ENCODE results near the gene COMMD6. TPM values are rescaled to one million over a fixed set of nuclear protein-coding genes. Genes with fewer than 3 reads are reported as not detected.

Gene COMMD6
- total and polyA plus RNA-seq, 2 of the 13 experiments (the other 11 are each of a cell fraction or from before 2014, with no cell fraction given), result 97.0 to 164 TPM

DNA sequence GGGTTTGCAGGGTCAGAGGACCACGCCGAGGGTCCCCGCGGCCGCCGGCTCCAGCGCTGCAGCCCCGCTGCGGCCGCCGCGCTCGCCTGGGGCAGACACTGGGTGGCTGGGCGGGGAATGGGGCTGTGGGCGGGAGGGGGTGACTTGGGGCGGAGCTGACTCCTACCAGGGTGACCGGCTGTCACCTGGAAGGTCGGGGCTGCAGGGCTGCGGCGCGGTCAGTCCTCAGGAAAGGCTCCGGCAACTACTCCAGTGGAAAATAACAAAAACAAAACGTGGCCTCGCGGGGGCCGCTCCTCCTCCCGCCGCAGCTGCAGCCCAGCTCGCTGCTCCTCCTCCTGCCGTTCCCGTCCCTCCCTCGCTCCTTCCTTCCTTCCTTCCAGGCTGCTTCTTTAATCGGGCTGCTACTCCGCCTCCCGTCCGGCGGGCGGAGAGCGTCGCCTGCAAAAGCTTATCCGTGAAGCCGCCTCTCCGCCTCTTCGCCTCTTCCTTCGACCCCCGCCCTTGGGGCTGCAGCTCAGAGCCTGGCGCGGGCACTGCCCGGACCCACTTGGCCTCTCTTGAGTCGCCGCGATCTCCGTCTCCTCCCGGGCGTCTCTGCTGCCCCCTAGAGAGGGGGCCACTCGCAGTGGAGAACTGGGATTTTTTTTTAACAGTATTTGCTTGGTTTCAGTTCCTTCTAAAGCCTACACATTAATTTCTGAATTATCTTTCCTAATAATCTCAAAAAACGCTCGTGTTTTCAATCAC, 55.4 kb downstream of the COMMD6 start, which contains the start of gene TBC1D4 (continued):
- no peak for TF ChIP-seq FOXA1 (IDR thresholded peaks at IDR 0.05)
- TF ChIP-seq FOXA1 (CRISPR knock-in tag; IDR thresholded peaks at IDR 0.05), result no peak
- TF ChIP-seq KLF12 (CRISPR knock-in tag; IDR thresholded peaks at IDR 0.05; ENCODE audit: borderline replicate concordance), result no peak
- TF ChIP-seq CBFB (CRISPR knock-in tag; IDR thresholded peaks at IDR 0.05), result no peak; the same call in 1 of the 2 replicates
- TF ChIP-seq, protein P1, sequence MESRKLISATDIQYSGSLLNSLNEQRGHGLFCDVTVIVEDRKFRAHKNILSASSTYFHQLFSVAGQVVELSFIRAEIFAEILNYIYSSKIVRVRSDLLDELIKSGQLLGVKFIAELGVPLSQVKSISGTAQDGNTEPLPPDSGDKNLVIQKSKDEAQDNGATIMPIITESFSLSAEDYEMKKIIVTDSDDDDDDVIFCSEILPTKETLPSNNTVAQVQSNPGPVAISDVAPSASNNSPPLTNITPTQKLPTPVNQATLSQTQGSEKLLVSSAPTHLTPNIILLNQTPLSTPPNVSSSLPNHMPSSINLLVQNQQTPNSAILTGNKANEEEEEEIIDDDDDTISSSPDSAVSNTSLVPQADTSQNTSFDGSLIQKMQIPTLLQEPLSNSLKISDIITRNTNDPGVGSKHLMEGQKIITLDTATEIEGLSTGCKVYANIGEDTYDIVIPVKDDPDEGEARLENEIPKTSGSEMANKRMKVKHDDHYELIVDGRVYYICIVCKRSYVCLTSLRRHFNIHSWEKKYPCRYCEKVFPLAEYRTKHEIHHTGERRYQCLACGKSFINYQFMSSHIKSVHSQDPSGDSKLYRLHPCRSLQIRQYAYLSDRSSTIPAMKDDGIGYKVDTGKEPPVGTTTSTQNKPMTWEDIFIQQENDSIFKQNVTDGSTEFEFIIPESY (CRISPR knock-in tag; IDR thresholded peaks at IDR 0.05), result peak; percentile 41
- TF ChIP-seq ZFX (CRISPR knock-in tag; IDR thresholded peaks at IDR 0.05; ENCODE audit: low read depth), result peak; percentile 59; the same call in 1 of the 2 replicates
- peak; percentile 44; the same call in 1 of the 2 replicates for TF ChIP-seq FLYWCH1 (CRISPR knock-in tag; IDR thresholded peaks at IDR 0.05)
- TF ChIP-seq CBX2 (IDR thresholded peaks at IDR 0.05; ENCODE audit: low read depth, low read length), result no peak
- TF ChIP-seq CBX2 (CRISPR knock-in tag; IDR thresholded peaks at IDR 0.05; ENCODE audit: low read depth), result no peak
- TF ChIP-seq CBX5 (CRISPR knock-in tag; IDR thresholded peaks at IDR 0.05; ENCODE audit: borderline replicate concordance), result 0 out of 2 replicates have a peak, but pooled peaks have one; percentile 75
- TF ChIP-seq, protein P2, sequence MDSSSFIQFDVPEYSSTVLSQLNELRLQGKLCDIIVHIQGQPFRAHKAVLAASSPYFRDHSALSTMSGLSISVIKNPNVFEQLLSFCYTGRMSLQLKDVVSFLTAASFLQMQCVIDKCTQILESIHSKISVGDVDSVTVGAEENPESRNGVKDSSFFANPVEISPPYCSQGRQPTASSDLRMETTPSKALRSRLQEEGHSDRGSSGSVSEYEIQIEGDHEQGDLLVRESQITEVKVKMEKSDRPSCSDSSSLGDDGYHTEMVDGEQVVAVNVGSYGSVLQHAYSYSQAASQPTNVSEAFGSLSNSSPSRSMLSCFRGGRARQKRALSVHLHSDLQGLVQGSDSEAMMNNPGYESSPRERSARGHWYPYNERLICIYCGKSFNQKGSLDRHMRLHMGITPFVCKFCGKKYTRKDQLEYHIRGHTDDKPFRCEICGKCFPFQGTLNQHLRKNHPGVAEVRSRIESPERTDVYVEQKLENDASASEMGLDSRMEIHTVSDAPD (CRISPR knock-in tag; IDR thresholded peaks at IDR 0.05), result no peak
- TF ChIP-seq, protein P3, sequence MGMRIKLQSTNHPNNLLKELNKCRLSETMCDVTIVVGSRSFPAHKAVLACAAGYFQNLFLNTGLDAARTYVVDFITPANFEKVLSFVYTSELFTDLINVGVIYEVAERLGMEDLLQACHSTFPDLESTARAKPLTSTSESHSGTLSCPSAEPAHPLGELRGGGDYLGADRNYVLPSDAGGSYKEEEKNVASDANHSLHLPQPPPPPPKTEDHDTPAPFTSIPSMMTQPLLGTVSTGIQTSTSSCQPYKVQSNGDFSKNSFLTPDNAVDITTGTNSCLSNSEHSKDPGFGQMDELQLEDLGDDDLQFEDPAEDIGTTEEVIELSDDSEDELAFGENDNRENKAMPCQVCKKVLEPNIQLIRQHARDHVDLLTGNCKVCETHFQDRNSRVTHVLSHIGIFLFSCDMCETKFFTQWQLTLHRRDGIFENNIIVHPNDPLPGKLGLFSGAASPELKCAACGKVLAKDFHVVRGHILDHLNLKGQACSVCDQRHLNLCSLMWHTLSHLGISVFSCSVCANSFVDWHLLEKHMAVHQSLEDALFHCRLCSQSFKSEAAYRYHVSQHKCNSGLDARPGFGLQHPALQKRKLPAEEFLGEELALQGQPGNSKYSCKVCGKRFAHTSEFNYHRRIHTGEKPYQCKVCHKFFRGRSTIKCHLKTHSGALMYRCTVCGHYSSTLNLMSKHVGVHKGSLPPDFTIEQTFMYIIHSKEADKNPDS (CRISPR knock-in tag; IDR thresholded peaks at IDR 0.05), result peak; percentile 21; the same call in 1 of the 2 replicates
- TF ChIP-seq, protein P4, sequence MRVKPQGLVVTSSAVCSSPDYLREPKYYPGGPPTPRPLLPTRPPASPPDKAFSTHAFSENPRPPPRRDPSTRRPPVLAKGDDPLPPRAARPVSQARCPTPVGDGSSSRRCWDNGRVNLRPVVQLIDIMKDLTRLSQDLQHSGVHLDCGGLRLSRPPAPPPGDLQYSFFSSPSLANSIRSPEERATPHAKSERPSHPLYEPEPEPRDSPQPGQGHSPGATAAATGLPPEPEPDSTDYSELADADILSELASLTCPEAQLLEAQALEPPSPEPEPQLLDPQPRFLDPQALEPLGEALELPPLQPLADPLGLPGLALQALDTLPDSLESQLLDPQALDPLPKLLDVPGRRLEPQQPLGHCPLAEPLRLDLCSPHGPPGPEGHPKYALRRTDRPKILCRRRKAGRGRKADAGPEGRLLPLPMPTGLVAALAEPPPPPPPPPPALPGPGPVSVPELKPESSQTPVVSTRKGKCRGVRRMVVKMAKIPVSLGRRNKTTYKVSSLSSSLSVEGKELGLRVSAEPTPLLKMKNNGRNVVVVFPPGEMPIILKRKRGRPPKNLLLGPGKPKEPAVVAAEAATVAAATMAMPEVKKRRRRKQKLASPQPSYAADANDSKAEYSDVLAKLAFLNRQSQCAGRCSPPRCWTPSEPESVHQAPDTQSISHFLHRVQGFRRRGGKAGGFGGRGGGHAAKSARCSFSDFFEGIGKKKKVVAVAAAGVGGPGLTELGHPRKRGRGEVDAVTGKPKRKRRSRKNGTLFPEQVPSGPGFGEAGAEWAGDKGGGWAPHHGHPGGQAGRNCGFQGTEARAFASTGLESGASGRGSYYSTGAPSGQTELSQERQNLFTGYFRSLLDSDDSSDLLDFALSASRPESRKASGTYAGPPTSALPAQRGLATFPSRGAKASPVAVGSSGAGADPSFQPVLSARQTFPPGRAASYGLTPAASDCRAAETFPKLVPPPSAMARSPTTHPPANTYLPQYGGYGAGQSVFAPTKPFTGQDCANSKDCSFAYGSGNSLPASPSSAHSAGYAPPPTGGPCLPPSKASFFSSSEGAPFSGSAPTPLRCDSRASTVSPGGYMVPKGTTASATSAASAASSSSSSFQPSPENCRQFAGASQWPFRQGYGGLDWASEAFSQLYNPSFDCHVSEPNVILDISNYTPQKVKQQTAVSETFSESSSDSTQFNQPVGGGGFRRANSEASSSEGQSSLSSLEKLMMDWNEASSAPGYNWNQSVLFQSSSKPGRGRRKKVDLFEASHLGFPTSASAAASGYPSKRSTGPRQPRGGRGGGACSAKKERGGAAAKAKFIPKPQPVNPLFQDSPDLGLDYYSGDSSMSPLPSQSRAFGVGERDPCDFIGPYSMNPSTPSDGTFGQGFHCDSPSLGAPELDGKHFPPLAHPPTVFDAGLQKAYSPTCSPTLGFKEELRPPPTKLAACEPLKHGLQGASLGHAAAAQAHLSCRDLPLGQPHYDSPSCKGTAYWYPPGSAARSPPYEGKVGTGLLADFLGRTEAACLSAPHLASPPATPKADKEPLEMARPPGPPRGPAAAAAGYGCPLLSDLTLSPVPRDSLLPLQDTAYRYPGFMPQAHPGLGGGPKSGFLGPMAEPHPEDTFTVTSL (CRISPR knock-in tag; IDR thresholded peaks at IDR 0.05; ENCODE audit: borderline replicate concordance), result 0 out of 2 replicates have a peak, but pooled peaks have one; percentile 19
- no peak for TF ChIP-seq ZBTB42 (CRISPR knock-in tag; IDR thresholded peaks at IDR 0.05)
- TF ChIP-seq, protein P5, sequence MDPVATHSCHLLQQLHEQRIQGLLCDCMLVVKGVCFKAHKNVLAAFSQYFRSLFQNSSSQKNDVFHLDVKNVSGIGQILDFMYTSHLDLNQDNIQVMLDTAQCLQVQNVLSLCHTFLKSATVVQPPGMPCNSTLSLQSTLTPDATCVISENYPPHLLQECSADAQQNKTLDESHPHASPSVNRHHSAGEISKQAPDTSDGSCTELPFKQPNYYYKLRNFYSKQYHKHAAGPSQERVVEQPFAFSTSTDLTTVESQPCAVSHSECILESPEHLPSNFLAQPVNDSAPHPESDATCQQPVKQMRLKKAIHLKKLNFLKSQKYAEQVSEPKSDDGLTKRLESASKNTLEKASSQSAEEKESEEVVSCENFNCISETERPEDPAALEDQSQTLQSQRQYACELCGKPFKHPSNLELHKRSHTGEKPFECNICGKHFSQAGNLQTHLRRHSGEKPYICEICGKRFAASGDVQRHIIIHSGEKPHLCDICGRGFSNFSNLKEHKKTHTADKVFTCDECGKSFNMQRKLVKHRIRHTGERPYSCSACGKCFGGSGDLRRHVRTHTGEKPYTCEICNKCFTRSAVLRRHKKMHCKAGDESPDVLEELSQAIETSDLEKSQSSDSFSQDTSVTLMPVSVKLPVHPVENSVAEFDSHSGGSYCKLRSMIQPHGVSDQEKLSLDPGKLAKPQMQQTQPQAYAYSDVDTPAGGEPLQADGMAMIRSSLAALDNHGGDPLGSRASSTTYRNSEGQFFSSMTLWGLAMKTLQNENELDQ (CRISPR knock-in tag; IDR thresholded peaks at IDR 0.05; ENCODE audit: borderline replicate concordance), result no peak

All from HepG2 (cell line).